HCT116 (cell line): Measurements from ENCODE around the gene THRA.
A peak's percentile ranks its signal among the peaks of the same experiment; 100 is the strongest.

Source experiments
- ATF3 ChIP-seq: IDR thresholded peaks from 2 replicates; pipeline ENCODE4 v1.6.1; 2012
- CEBPB ChIP-seq: IDR thresholded peaks from 2 replicates; pipeline ENCODE4 v1.6.1; 2012; ENCODE audit warnings: low read depth
- CTCF ChIP-seq, 3 experiments: fragments of 200-600 bp in 1 of 3; sonication (generic) in 1 of 3; IDR thresholded peaks in 2 of 3; conservative IDR thresholded peaks in 1 of 3; 2 replicates each; pipeline ENCODE4 v1.5.1; 2012 to 2017; ENCODE audit warnings: low read depth in 2 of 3, low read length in 2 of 3, antibody characterized with exemption in 1 of 3, borderline replicate concordance in 1 of 3, control low read depth in 1 of 3, mild to moderate bottlenecking in 1 of 3, mixed read lengths in 1 of 3, mixed run types in 1 of 3, moderate library complexity in 1 of 3; ENCODE audit not compliant: insufficient read depth in 1 of 3
- EGR1 ChIP-seq: IDR thresholded peaks from 2 replicates; pipeline ENCODE4 v1.6.1; 2012; ENCODE audit warnings: low read depth
- EZH2phosphoT487 ChIP-seq: fragments of 200-600 bp; IDR thresholded peaks from 2 replicates; pipeline ENCODE4 v1.6.1; 2018; ENCODE audit warnings: antibody characterized with exemption, borderline replicate concordance
- MAX ChIP-seq: IDR thresholded peaks from 2 replicates; pipeline ENCODE4 v1.6.1; 2012
- POLR2AphosphoS5 ChIP-seq: IDR thresholded peaks from 2 replicates; pipeline ENCODE4 v1.6.1; 2011; ENCODE audit warnings: mild to moderate bottlenecking, low read depth, low read length, moderate library complexity
- RAD21 ChIP-seq: IDR thresholded peaks from 2 replicates; pipeline ENCODE4 v1.6.1; 2012; ENCODE audit warnings: low read depth, mild to moderate bottlenecking
- ZBTB33 ChIP-seq: IDR thresholded peaks from 2 replicates; pipeline ENCODE4 v1.6.1; 2011; ENCODE audit warnings: mild to moderate bottlenecking, low read length, moderate library complexity; ENCODE audit not compliant: insufficient replicate concordance; ENCODE audit errors: extremely low read depth
- ZFX ChIP-seq: fragments of 450-650 bp; IDR thresholded peaks from 2 replicates; pipeline ENCODE4 v1.6.1; 2017

GRCh38 chr17:40068917-40069750 lies 6.4 kb downstream of the THRA start:
- TF ChIP-seq CTCF (IDR thresholded peaks at IDR 0.05 in 2 of 3, conservative IDR thresholded peaks at IDR 0.05 in 1 of 3; ENCODE audit: borderline replicate concordance in 1 of 3, insufficient read depth in 1 of 3, low read depth in 2 of 3, low read length in 2 of 3) (no peak), EZH2phosphoT487 (no peak), MAX (0 out of 2 replicates have a peak, but pooled peaks have one; percentile 16), RAD21 (no peak), ZBTB33 (no peak), EGR1 (no peak), CEBPB (no peak), POLR2AphosphoS5 (no peak), ATF3 (no peak), ZFX (no peak)
